ENCODE data around the gene PLVAP. TPM values are rescaled to one million over a fixed set of nuclear protein-coding genes. Genes with fewer than 3 reads are reported as not detected.

The PLVAP gene
- total RNA-seq, 1 donor from 2014 or later, result 0.12 TPM

GRCh38 chr19:17419621-17420474, 42.7 kb upstream of the PLVAP start, which contains the start of gene MVB12A:
Gene MVB12A, plus strand, starts transcription at chr19:17420047. Its CDS starts 89 bp downstream, at chr19:17420136.
- H3K27me3 Mint-ChIP-seq, result no peaks in the 10 kb centered on the region
- H3K4me1 Mint-ChIP-seq (ENCODE audit: low read depth), result peaks cover 12% of the 10 kb centered on the region
- peak; percentile 90 for DNase-seq (ENCODE audit: low spot score, unreplicated experiment)
- H3K4me3 Mint-ChIP-seq (ENCODE audit: low read depth), result peak within 1 kb of the TSS; percentile 79
- peak within 1 kb of the TSS; percentile 96 for H3K27ac Mint-ChIP-seq
- no peak for TF ChIP-seq CTCF (IDR thresholded peaks at IDR 0.05; ENCODE audit: unreplicated experiment)
- peaks cover 2% of the 10 kb centered on the region for H3K36me3 Mint-ChIP-seq (ENCODE audit: insufficient read depth)
- no peaks in the 10 kb centered on the region for H3K9me3 Mint-ChIP-seq (ENCODE audit: low read depth)

- peak overlapping the region; percentile 96 for H3K27ac Mint-ChIP-seq
These were observed 42.0 kb upstream of the PLVAP start for GRCh38 chr19:17419154-17419620.

GRCh38 chr19:17418710-17419109, 41.6 kb upstream of the PLVAP start:
- Mint-ChIP-seq H3K27ac (no peak overlapping the region), H3K27me3 (no peaks in the 10 kb centered on the region), H3K4me1 (ENCODE audit: low read depth) (peaks cover 12% of the 10 kb centered on the region), H3K36me3 (ENCODE audit: insufficient read depth) (peaks cover 2% of the 10 kb centered on the region), H3K4me3 (ENCODE audit: low read depth) (peak overlapping the region; percentile 79), H3K9me3 (ENCODE audit: low read depth) (no peaks in the 10 kb centered on the region)
- DNase-seq (ENCODE audit: low spot score, unreplicated experiment), result no peak
- no peak for TF ChIP-seq CTCF (IDR thresholded peaks at IDR 0.05; ENCODE audit: unreplicated experiment)

More at GRCh38 chr19:17419154-17419620, 42.0 kb upstream of the PLVAP start:
- DNase-seq (ENCODE audit: low spot score, unreplicated experiment), result no peak
- Mint-ChIP-seq H3K9me3 (ENCODE audit: low read depth) (no peaks in the 10 kb centered on the region), H3K4me1 (ENCODE audit: low read depth) (peaks cover 12% of the 10 kb centered on the region), H3K36me3 (ENCODE audit: insufficient read depth) (peaks cover 2% of the 10 kb centered on the region), H3K27me3 (no peaks in the 10 kb centered on the region), H3K4me3 (ENCODE audit: low read depth) (peak overlapping the region; percentile 79)
- no peak for TF ChIP-seq CTCF (IDR thresholded peaks at IDR 0.05; ENCODE audit: unreplicated experiment)

GRCh38 chr19:17415121-17415520, 38.0 kb upstream of the PLVAP start:
- no peak for DNase-seq (ENCODE audit: low spot score, unreplicated experiment)
- Mint-ChIP-seq H3K27me3 (no peaks in the 10 kb centered on the region), H3K27ac (peak overlapping the region; percentile 91), H3K9me3 (ENCODE audit: low read depth) (no peaks in the 10 kb centered on the region), H3K4me3 (ENCODE audit: low read depth) (peak overlapping the region; percentile 37), H3K36me3 (ENCODE audit: insufficient read depth) (no peaks in the 10 kb centered on the region), H3K4me1 (ENCODE audit: low read depth) (peaks cover 23% of the 10 kb centered on the region)
- TF ChIP-seq CTCF (IDR thresholded peaks at IDR 0.05; ENCODE audit: unreplicated experiment), result no peak

GRCh38 chr19:17414097-17414496, 37.0 kb upstream of the PLVAP start:
- H3K4me1 Mint-ChIP-seq (ENCODE audit: low read depth), result peaks cover 20% of the 10 kb centered on the region
- no peaks in the 10 kb centered on the region for H3K36me3 Mint-ChIP-seq (ENCODE audit: insufficient read depth)
- H3K27me3 Mint-ChIP-seq, result no peaks in the 10 kb centered on the region
- no peak for TF ChIP-seq CTCF (IDR thresholded peaks at IDR 0.05; ENCODE audit: unreplicated experiment)
- H3K9me3 Mint-ChIP-seq (ENCODE audit: low read depth), result no peaks in the 10 kb centered on the region
- no peak for DNase-seq (ENCODE audit: low spot score, unreplicated experiment)
- H3K4me3 Mint-ChIP-seq (ENCODE audit: low read depth), result no peak overlapping the region
- H3K27ac Mint-ChIP-seq, result no peak overlapping the region
